Neural cell (in vitro differentiated cells): ENCODE data around the gene FSTL5. TPM values are rescaled to one million over a fixed set of nuclear protein-coding genes. Genes with fewer than 3 reads are reported as not detected.

ENCODE experiments used
- H2AFZ ChIP-seq: fragments of 200-600, 300-800 bp; sonication (generic), shearing (Covaris generic); 2 replicates; pipeline ENCODE4 v1.6.0; 2014; ENCODE audit warnings: low read depth, mild to moderate bottlenecking, antibody characterized with exemption, low read length, moderate library complexity
- H3F3A ChIP-seq: fragments of 200-600 bp; shearing (Covaris generic); 2 replicates; pipeline ENCODE4 v1.6.1; 2016; ENCODE audit warnings: mild to moderate bottlenecking, moderate library complexity, mixed read lengths, antibody characterized with exemption, low read length; ENCODE audit not compliant: insufficient read depth, poor library complexity, severe bottlenecking
- H3K27ac ChIP-seq: fragments of 200-600, 300-800 bp; sonication (generic), shearing (Covaris generic); 2 replicates; pipeline ENCODE4 v1.5.1; 2014; ENCODE audit warnings: mild to moderate bottlenecking, low read length, moderate library complexity
- H3K27me3 ChIP-seq: fragments of 300-800, 200-600 bp; sonication (generic), shearing (Covaris generic); 2 replicates; pipeline ENCODE4 v1.6.0; 2014; ENCODE audit warnings: mild to moderate bottlenecking, low read depth, low read length, moderate library complexity; ENCODE audit not compliant: insufficient read depth
- H3K36me3 ChIP-seq: fragments of 300-800, 200-600 bp; sonication (generic), shearing (Covaris generic); 2 replicates; pipeline ENCODE4 v1.5.1; 2014; ENCODE audit warnings: mild to moderate bottlenecking, antibody characterized with exemption, low read length, moderate library complexity; ENCODE audit not compliant: insufficient read depth
- H3K4me2 ChIP-seq: fragments of 300-800, 200-600 bp; sonication (generic), shearing (Covaris generic); 2 replicates; pipeline ENCODE4 v1.6.0; 2014; ENCODE audit warnings: mild to moderate bottlenecking, low read length
- H3K4me3 ChIP-seq: fragments of 300-800, 200-600 bp; sonication (generic), shearing (Covaris generic); 2 replicates; pipeline ENCODE4 v1.5.1; 2014; ENCODE audit warnings: mild to moderate bottlenecking, low read length, moderate library complexity
- H3K79me2 ChIP-seq: fragments of 200-600 bp; shearing (Covaris generic); replicated peaks from 2 replicates; pipeline ENCODE4 v1.6.0; 2014; ENCODE audit warnings: mild to moderate bottlenecking, low read length, moderate library complexity; ENCODE audit not compliant: insufficient read depth
- H3K9ac ChIP-seq: fragments of 300-800, 200-600 bp; sonication (generic), shearing (Covaris generic); 2 replicates; pipeline ENCODE4 v1.6.1; 2016; ENCODE audit warnings: mild to moderate bottlenecking, low read length, mixed read lengths
- H3K9me2 ChIP-seq: fragments of 200-600 bp; shearing (Covaris generic); 2 replicates; pipeline ENCODE4 v1.6.1; 2016; ENCODE audit warnings: mild to moderate bottlenecking, low read length, mixed read lengths; ENCODE audit not compliant: insufficient read depth
- H3K9me3 ChIP-seq: fragments of 200-600, 300-800 bp; sonication (generic), shearing (Covaris generic); 2 replicates; pipeline ENCODE4 v1.6.1; 2016; ENCODE audit warnings: mild to moderate bottlenecking, mixed run types, low read length, moderate library complexity, mixed read lengths
- H4K20me1 ChIP-seq: fragments of 200-600 bp; shearing (Covaris generic); 2 replicates; pipeline ENCODE4 v1.6.1; 2016; ENCODE audit warnings: mild to moderate bottlenecking, mixed run types; ENCODE audit not compliant: insufficient read depth
- CTCF ChIP-seq: fragments of 450-650 bp; IDR thresholded peaks from 2 replicates; pipeline ENCODE4 v1.5.1; 2014; ENCODE audit warnings: antibody characterized with exemption, mild to moderate bottlenecking, moderate library complexity; ENCODE audit not compliant: poor library complexity, severe bottlenecking
- EP300 ChIP-seq: fragments of 450-650 bp; conservative IDR thresholded peaks from 2 replicates; pipeline ENCODE4 v1.6.1; 2014; ENCODE audit warnings: antibody characterized with exemption, mild to moderate bottlenecking, moderate library complexity; ENCODE audit not compliant: poor library complexity, severe bottlenecking
- MXI1 ChIP-seq: fragments of 450-650 bp; conservative IDR thresholded peaks from 2 replicates; pipeline ENCODE4 v1.6.1; 2014; ENCODE audit warnings: antibody characterized with exemption, mild to moderate bottlenecking; ENCODE audit not compliant: poor library complexity, severe bottlenecking
- POLR2AphosphoS5 ChIP-seq: IDR thresholded peaks from 2 replicates; pipeline ENCODE4 v1.6.1; 2012
- RAD21 ChIP-seq: fragments of 450-650 bp; conservative IDR thresholded peaks from 2 replicates; pipeline ENCODE4 v1.6.1; 2014; ENCODE audit warnings: antibody characterized with exemption, mild to moderate bottlenecking, moderate library complexity
- REST ChIP-seq: IDR thresholded peaks from 2 replicates; pipeline ENCODE4 v1.6.1; 2012; ENCODE audit warnings: borderline replicate concordance
- SMC3 ChIP-seq: fragments of 450-650 bp; conservative IDR thresholded peaks from 2 replicates; pipeline ENCODE4 v1.6.1; 2014; ENCODE audit warnings: antibody characterized with exemption, mild to moderate bottlenecking, moderate library complexity; ENCODE audit not compliant: poor library complexity
- TAF1 ChIP-seq: IDR thresholded peaks from 2 replicates; pipeline ENCODE4 v1.6.1; 2012; ENCODE audit warnings: low read depth
- polyA plus RNA-seq: library from polyadenylated mRNA; depleted of rRNA; stranded (reverse); fragments of >200 nt; gene quantifications from 2 replicates; pipeline ENCODE4 v1.2.3, GENCODE V29; 2014

Gene FSTL5
- polyA plus RNA-seq, 1 donor from 2014 or later = 6.8 TPM

- Histone ChIP-seq H3K4me2 (no peak overlapping the region), H3K9ac (no peak overlapping the region), H3K36me3 (no peaks in the 10 kb centered on the region), H3K9me2 (no peaks in the 10 kb centered on the region), H3K9me3 (no peaks in the 10 kb centered on the region), H3K79me2 (no peaks in the 10 kb centered on the region), H2AFZ (no peak overlapping the region), H3K4me3 (no peak overlapping the region), H3F3A (no peaks in the 10 kb centered on the region), H3K27me3 (no peaks in the 10 kb centered on the region), H3K27ac (no peak overlapping the region), H4K20me1 (no peaks in the 10 kb centered on the region)
- TF ChIP-seq TAF1 (no peak), REST (no peak)
These were observed 346.8 kb downstream of the FSTL5 start for GRCh38 chr4:161816958-161817357.

DNA sequence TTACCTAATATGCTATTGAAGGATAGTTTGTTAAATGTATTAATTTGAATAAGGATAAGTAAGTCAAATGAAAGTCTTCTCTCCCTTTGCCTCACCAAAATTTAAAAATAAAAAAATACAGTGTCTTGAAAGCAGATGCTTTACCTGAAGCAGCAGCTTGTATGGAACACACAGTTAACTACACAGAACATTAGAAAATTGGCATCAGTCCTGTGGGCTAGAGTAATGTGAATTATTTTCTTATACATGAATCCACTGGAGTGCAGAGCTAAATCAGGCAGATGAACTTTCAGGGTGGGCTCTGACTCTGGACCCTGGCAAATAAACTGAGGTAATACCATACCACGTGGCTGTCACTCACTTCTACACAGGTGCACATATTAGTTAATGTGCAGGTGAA lies 348.0 kb downstream of the FSTL5 start:
- no peak for TF ChIP-seq POLR2AphosphoS5
- no peak for TF ChIP-seq MXI1
- TF ChIP-seq EP300 = no peak
- TF ChIP-seq SMC3 = no peak
- TF ChIP-seq TAF1 = no peak
- TF ChIP-seq CTCF = no peak
- TF ChIP-seq REST = no peak
- no peak for TF ChIP-seq RAD21
- Histone ChIP-seq H3F3A (no peaks in the 10 kb centered on the region), H3K79me2 (no peaks in the 10 kb centered on the region), H3K9me2 (no peaks in the 10 kb centered on the region), H3K36me3 (no peaks in the 10 kb centered on the region), H3K4me3 (no peak overlapping the region), H3K27me3 (no peaks in the 10 kb centered on the region), H4K20me1 (no peaks in the 10 kb centered on the region), H2AFZ (no peak overlapping the region), H3K4me2 (no peak overlapping the region), H3K9ac (no peak overlapping the region), H3K9me3 (no peaks in the 10 kb centered on the region), H3K27ac (no peak overlapping the region)
